22Rv1 (cell line): ENCODE data around the gene CCND1.

Experiments used
- H3K27ac ChIP-seq: fragments of 450-650 bp; 2 replicates; pipeline ENCODE4 v1.5.1; 2017
- CTCF ChIP-seq: fragments of 450-650 bp; IDR thresholded peaks from 2 replicates; pipeline ENCODE4 v1.5.1; 2017; ENCODE audit warnings: mild to moderate bottlenecking
- ZFX ChIP-seq: fragments of 450-650 bp; IDR thresholded peaks from 2 replicates; pipeline ENCODE4 v1.6.1; 2017; ENCODE audit warnings: antibody characterized with exemption, borderline replicate concordance

The CCND1 gene

DNA sequence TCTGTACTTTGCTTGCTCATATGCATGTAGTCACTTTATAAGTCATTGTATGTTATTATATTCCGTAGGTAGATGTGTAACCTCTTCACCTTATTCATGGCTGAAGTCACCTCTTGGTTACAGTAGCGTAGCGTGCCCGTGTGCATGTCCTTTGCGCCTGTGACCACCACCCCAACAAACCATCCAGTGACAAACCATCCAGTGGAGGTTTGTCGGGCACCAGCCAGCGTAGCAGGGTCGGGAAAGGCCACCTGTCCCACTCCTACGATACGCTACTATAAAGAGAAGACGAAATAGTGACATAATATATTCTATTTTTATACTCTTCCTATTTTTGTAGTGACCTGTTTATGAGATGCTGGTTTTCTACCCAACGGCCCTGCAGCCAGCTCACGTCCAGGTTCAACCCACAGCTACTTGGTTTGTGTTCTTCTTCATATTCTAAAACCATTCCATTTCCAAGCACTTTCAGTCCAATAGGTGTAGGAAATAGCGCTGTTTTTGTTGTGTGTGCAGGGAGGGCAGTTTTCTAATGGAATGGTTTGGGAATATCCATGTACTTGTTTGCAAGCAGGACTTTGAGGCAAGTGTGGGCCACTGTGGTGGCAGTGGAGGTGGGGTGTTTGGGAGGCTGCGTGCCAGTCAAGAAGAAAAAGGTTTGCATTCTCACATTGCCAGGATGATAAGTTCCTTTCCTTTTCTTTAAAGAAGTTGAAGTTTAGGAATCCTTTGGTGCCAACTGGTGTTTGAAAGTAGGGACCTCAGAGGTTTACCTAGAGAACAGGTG, 11.1 kb downstream of the CCND1 start:
- no peak for TF ChIP-seq ZFX
- no peak for TF ChIP-seq CTCF
- peak overlapping the region; percentile 100 for H3K27ac ChIP-seq

DNA sequence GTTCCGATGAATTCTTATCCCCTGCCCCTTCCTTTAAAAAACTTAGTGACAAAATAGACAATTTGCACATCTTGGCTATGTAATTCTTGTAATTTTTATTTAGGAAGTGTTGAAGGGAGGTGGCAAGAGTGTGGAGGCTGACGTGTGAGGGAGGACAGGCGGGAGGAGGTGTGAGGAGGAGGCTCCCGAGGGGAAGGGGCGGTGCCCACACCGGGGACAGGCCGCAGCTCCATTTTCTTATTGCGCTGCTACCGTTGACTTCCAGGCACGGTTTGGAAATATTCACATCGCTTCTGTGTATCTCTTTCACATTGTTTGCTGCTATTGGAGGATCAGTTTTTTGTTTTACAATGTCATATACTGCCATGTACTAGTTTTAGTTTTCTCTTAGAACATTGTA, 12.0 kb downstream of the CCND1 start:
- H3K27ac ChIP-seq: peak overlapping the region; percentile 100
- TF ChIP-seq ZFX (no peak), CTCF (no peak)

GRCh38 chr11:69653406-69653960, 12.5 kb downstream of the CCND1 start:
- TF ChIP-seq CTCF (no peak), ZFX (no peak)
- H3K27ac ChIP-seq: peak overlapping the region; percentile 100

GRCh38 chr11:69654001-69654659, 13.2 kb downstream of the CCND1 start:
- TF ChIP-seq ZFX (no peak), CTCF (no peak)
- peak overlapping the region; percentile 100 for H3K27ac ChIP-seq

GRCh38 chr11:69654660-69655478, 13.9 kb downstream of the CCND1 start:
- H3K27ac ChIP-seq: peak overlapping the region; percentile 100
- no peak for TF ChIP-seq ZFX
- no peak for TF ChIP-seq CTCF

DNA sequence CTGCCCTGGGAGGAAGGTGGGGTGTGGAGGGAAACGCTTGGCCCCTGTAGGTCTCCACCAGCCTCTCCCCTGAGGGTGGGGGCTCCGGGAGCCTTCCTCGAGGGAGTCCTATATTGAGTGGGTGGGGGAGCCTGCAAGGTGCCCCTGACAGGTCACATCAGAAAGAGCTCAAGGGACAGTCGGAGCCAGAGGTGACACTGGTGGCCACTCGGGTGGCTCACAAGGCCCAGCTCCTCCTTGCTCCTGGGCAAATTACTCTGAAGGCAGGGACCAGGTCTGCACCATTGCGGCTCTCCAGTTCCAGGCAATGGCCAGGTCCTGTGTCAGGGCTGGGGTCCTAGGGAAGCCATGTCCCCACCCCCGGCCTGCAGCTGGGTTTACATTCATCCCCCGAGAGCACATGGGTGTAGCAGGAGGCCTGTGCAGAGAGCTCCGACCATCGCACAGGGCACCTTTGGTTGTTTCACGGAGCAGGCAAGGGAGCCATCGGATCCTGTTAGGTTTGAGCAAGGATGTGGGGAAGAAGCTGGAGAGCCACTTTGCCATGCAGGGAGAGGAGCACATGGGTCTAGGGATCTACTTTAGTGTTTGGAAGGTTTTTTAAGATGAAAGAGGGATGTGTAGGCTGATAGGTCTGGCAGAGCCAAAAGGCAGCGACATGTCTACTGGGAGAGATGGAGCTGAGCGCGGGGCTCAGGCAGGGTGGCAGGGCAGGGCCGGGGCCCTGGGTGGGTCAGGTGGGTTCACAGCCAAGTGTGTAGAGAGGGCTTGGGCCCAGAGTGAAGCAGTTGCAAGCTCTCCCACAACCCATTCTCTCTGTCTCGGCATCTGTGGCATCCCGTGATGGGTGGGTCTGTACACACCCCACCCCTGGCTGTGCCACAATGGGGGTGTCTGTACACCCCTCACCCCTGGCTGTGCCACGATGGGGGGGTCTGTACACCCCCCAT, 14.8 kb downstream of the CCND1 start:
- no peak for TF ChIP-seq CTCF
- TF ChIP-seq ZFX: no peak
- H3K27ac ChIP-seq: peak overlapping the region; percentile 100
